SK-N-SH treated with all-trans-retinoic acid at 6 μM for 48 hours (cell line): ENCODE measurements around the gene COPE.

ENCODE experiments used
- RARB ChIP-seq: fragments of 250-450 bp; sonication (Bioruptor Pico); IDR thresholded peaks from 2 replicates; pipeline ENCODE4 v1.8.0; 2021; ENCODE audit warnings: mild to moderate bottlenecking, moderate library complexity
- ZC3H10 ChIP-seq: fragments of 250-450 bp; sonication (Bioruptor Pico); IDR thresholded peaks from 2 replicates; pipeline ENCODE4 v1.5.1; 2021; ENCODE audit warnings: mild to moderate bottlenecking, moderate library complexity

GRCh38 chr19:18931316-18932162 lies 12.4 kb upstream of the COPE start:
- TF ChIP-seq RARB (CRISPR knock-in tag), result no peak
- TF ChIP-seq ZC3H10 (CRISPR knock-in tag), result no peak
